Measurements from ENCODE around the gene ARRB1.

DNA sequence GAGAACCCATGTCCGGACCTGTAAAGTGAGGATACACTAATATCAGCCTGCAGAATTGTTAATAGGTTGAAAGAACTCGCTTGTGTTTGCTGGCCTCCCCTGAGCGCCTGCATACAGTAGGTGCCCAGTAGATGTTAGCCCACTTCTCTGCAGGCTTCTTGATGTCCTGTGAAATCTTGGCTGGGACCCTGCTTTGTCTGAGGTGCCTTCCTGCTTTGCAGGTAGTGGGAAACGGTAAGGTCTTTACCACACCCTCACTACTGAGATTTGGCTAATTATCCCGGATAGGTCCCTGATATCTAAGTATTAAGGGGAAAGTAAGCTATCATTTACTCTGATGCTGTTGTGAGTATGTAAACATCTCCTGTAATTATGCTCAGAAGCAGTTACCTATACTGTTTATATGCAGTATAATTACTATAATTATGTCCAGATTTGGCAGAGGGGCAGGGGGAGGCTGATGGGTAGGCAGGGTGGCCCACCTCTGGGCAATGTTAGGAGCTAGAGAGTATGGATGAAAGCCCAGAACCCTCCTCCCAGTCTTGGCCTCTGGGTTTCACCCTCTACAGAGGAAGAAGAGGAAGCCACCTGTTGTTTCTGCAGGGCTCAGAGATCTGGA lies 1.2 kb upstream of the ARRB1 start:
- no peak for TF ChIP-seq POLR2A (IDR thresholded peaks at IDR 0.05)
- TF ChIP-seq, protein P1, sequence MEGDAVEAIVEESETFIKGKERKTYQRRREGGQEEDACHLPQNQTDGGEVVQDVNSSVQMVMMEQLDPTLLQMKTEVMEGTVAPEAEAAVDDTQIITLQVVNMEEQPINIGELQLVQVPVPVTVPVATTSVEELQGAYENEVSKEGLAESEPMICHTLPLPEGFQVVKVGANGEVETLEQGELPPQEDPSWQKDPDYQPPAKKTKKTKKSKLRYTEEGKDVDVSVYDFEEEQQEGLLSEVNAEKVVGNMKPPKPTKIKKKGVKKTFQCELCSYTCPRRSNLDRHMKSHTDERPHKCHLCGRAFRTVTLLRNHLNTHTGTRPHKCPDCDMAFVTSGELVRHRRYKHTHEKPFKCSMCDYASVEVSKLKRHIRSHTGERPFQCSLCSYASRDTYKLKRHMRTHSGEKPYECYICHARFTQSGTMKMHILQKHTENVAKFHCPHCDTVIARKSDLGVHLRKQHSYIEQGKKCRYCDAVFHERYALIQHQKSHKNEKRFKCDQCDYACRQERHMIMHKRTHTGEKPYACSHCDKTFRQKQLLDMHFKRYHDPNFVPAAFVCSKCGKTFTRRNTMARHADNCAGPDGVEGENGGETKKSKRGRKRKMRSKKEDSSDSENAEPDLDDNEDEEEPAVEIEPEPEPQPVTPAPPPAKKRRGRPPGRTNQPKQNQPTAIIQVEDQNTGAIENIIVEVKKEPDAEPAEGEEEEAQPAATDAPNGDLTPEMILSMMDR (IDR thresholded peaks at IDR 0.05) = no peak
